Activated naive CD4-positive, alpha-beta T cell (primary cell): Measurements from ENCODE around the gene KDM6B.

Source experiments
- DNase-seq, 4 experiments: peaks; one replicate each; lab custom pipeline; 2025; lab: John Stamatoyannopoulos, UW

The KDM6B gene

DNA sequence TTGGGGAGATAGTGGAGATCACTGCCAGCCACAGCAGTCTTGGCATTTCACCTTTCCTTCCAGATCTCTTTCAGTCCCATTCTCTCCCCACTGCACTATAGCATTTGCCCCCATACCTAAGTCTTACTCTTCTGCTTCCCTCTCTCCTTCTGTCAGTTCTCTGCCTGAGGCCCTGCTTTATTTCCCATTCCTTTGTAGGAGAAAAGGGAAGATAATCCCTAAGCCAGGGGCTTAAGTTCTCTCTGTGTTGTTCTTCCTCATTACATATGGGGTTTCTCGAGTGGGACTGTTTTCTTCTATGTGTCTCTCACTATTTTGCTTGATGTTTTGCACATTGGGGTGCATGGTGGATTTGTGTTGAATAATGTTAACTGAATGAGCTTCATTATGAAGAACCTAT, 6.4 kb downstream of the KDM6B start:
- no peak for DNase-seq

DNA sequence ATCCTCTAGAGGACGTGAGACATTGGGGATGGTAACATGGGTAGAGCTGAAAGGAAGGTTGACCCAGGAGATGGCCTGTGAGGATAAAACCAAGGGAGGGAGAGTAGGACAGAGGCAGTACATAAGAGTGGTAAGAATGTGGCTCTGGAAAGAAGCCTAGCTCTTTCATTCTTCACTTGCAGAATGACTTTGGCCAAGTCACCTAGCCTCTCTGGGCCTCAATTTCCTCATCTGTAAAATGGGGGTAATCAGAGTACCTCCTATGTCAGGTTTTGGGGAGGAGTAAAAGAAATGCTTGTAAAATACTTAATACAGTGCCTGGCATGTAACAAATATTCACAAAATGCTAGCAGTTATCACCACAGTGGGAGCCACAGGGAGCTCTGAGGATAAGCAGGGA, 6.9 kb downstream of the KDM6B start:
- no peak for DNase-seq

- DNase-seq: peak; percentile 70 to 89 (median 80)
Measured at GRCh38 chr17:7841396-7841914, 7.4 kb downstream of the KDM6B start.

DNA sequence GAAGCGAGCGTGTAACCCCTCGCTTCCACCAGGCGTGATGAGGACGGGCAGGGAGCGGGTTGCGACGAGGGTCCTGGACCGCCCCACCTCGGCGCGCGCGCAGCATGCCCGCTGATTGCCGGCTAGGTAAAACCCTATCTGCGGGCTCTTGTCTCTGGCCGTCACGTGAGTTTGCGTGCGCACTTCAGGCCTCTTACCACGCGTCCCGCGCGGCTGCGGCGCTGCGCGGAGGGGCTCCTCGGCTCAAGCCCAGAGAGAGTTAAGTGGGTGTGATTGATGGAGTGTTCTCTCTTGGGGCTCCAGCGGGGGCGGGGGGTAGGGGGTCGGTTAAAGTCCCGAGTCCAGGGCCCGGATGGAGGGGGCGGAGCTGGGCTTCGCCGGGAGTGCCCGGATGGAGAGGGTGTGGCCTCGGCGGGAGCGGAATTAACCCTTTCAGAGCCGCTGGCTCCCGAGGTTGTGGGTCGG, 7.9 kb downstream of the KDM6B start:
- peak; percentile 73 to 82 (median 80) for DNase-seq

- peak; percentile 68 to 85 (median 80) for DNase-seq
Measured at GRCh38 chr17:7842380-7843256, 8.6 kb downstream of the KDM6B start.

- DNase-seq: peak in 1 of 4 experiments; percentile 61
Measured at GRCh38 chr17:7843257-7843535, 9.2 kb downstream of the KDM6B start.

- peak; percentile 77 to 90 (median 80) for DNase-seq
Measured at GRCh38 chr17:7843536-7844291, 9.7 kb downstream of the KDM6B start.

DNA sequence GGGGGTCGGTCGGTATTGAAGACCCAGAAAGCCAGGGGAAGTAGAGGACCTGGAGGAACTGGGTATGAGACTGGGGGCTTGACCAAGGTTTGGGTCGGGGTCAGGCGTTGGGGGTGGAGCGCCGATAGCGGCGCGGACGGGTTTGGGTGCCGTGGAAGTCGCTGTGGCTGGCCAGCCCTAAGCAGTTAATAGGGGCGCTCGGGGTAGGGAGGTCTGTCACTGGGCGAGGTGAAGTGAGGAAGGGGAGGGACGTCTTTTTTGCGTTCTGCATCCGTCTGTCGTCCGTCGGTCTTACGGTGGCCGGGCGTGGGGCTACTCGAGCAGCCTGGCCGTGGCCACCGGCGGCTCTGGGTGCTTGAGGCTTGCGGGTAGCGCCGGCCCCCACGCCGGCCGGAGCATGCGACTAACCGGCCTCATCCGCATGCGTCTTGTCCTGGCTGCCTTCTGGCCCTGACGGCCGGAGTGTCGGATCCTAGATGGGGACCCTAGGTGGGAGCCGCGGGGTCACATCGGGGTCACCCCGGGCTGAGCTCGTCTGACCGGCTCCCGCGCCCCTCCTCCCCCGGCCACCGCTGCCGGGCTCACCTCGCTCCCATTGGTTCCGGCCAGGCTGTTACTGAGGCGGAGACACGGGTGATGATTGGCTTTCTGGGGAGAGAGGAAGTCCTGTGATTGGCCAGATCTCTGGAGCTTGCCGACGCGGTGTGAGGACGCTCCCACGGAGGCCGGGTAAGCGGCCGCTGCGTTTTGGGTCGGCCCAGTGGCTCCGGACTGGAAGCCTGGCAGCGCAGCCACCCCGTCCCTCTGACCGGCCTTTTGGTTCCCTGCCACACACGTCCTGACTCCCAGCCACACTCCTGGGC, 10.5 kb downstream of the KDM6B start:
- DNase-seq: peak; percentile 56 to 71 (median 59)

- DNase-seq: no peak
Measured at GRCh38 chr17:7845359-7846062, 11.5 kb downstream of the KDM6B start.

DNA sequence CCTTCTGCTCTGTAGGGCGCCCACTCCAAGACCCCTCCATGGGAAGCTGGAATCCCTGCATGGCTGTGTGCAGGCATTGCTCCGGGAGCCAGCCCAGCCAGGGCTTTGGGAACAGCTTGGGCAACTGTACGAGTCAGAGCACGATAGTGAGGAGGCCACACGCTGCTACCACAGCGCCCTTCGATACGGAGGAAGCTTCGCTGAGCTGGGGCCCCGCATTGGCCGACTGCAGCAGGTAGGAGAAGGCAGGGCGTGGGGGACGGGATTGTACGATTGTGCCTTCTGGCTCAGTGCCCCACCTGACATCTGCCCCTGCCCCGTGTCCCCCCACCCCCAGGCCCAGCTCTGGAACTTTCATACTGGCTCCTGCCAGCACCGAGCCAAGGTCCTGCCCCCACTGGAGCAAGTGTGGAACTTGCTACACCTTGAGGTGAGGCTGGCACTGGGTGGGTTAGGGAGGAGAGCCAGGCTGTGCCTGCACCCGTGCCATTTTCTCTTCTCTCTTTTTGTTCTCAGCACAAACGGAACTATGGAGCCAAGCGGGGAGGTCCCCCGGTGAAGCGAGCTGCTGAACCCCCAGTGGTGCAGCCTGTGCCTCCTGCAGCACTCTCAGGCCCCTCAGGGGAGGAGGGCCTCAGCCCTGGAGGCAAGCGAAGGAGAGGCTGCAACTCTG, 12.2 kb downstream of the KDM6B start:
- DNase-seq: no peak

DNA sequence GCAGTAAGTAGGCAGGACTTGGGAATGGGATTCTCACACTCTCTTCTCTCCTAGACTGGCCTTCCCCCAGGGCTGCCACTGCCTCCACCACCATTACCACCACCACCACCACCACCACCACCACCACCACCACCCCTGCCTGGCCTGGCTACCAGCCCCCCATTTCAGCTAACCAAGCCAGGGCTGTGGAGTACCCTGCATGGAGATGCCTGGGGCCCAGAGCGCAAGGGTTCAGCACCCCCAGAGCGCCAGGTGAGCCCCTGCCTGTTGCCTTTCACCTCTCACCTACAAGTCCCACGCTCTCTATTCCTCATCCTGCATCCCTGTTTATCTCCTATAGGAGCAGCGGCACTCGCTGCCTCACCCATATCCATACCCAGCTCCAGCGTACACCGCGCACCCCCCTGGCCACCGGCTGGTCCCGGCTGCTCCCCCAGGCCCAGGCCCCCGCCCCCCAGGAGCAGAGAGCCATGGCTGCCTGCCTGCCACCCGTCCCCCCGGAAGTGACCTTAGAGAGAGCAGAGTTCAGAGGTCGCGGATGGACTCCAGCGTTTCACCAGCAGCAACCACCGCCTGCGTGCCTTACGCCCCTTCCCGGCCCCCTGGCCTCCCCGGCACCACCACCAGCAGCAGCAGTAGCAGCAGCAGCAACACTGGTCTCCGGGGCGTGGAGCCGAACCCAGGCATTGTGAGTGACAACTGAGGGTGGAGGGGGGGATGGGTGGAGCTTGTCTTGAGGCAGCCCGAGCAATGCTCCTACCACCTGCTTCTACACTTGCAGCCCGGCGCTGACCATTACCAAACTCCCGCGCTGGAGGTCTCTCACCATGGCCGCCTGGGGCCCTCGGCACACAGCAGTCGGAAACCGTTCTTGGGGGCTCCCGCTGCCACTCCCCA, 13.0 kb downstream of the KDM6B start:
- no peak for DNase-seq

GRCh38 chr17:7848131-7848579, 14.1 kb downstream of the KDM6B start:
- no peak for DNase-seq

GRCh38 chr17:7848739-7849129, 14.7 kb downstream of the KDM6B start:
- no peak for DNase-seq

DNA sequence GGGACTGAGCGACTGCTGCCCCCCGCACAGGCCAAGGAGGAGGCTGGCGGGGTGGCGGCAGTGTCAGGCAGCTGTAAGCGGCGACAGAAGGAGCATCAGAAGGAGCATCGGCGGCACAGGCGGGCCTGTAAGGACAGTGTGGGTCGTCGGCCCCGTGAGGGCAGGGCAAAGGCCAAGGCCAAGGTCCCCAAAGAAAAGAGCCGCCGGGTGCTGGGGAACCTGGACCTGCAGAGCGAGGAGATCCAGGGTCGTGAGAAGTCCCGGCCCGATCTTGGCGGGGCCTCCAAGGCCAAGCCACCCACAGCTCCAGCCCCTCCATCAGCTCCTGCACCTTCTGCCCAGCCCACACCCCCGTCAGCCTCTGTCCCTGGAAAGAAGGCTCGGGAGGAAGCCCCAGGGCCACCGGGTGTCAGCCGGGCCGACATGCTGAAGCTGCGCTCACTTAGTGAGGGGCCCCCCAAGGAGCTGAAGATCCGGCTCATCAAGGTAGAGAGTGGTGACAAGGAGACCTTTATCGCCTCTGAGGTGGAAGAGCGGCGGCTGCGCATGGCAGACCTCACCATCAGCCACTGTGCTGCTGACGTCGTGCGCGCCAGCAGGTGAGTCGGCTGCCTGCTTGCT, 15.2 kb downstream of the KDM6B start:
- no peak for DNase-seq

- DNase-seq: no peak
Measured at GRCh38 chr17:7849751-7850504, 15.9 kb downstream of the KDM6B start.

GRCh38 chr17:7850701-7851437, 16.9 kb downstream of the KDM6B start:
- DNase-seq: no peak

DNA sequence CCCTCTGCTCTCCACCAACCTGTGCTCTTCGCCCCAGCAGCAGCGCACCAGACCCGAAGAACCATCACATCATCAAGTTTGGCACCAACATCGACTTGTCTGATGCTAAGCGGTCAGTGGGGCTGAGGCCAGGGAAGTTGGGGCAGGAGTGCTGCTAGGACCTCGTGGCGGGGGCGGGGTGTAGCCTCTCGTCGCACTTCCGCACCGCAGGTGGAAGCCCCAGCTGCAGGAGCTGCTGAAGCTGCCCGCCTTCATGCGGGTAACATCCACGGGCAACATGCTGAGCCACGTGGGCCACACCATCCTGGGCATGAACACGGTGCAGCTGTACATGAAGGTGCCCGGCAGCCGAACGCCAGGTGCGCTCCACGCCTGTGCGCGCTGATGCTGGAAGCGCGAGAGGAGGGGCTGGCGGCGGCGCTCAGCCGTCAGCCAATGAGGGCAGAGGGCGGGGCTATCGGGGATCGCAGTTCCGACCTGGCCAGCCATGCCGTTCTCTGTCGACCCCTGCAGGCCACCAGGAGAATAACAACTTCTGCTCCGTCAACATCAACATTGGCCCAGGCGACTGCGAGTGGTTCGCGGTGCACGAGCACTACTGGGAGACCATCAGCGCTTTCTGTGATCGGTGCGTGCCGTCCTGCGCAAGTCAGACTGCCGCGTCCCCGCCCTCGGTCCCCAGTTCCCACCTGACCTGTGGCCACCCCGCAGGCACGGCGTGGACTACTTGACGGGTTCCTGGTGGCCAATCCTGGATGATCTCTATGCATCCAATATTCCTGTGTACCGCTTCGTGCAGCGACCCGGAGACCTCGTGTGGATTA, 17.6 kb downstream of the KDM6B start:
- peak; percentile 68 to 94 (median 82) for DNase-seq
